ENCODE results near the gene AGTRAP. TPM values are rescaled to one million over a fixed set of nuclear protein-coding genes. Genes with fewer than 3 reads are reported as not detected.

Gene AGTRAP
- total RNA-seq, 1 experiment from 2014 or later, result 30.4 TPM

DNA sequence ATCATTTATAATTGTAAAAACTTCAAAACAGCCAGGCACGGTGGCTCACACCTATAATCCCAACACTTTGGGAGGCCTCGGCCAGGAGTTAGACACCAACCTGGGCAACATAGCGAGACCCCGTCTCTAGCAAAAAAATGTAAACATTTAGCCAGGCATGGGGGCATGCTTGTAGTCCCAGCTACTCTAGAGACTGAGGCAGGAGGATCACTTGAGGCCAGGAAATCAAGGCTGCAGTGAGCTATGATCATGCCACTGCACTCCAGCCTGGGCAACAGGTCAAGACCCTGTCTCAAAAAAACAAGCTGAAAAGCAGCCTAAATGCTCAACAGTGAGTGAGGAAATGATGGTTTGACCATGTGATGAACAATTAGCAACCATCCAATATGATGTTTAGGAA is 33.3 kb downstream of the AGTRAP start:
- no peaks in the 10 kb centered on the region for H3K9me3 Mint-ChIP-seq (ENCODE audit: low read depth, unreplicated experiment)
- no peak for DNase-seq
- H3K27ac Mint-ChIP-seq (ENCODE audit: unreplicated experiment), result no peak overlapping the region
- TF ChIP-seq CTCF (IDR thresholded peaks at IDR 0.05; ENCODE audit: unreplicated experiment), result no peak
- H3K36me3 Mint-ChIP-seq (ENCODE audit: insufficient read depth, unreplicated experiment), result no peaks in the 10 kb centered on the region
- BruUV-seq (replicated peaks), result no TSS peak
- no peaks in the 10 kb centered on the region for H3K4me1 Mint-ChIP-seq (ENCODE audit: low read depth, unreplicated experiment)
- H3K27me3 Mint-ChIP-seq (ENCODE audit: unreplicated experiment), result peaks cover under 1% of the 10 kb centered on the region
- no peak overlapping the region for H3K4me3 Mint-ChIP-seq (ENCODE audit: low read depth, unreplicated experiment)
- CTCF ChIA-PET, result interaction anchor here (0.6 kb wide), 1 partner anchor 10 kb away, joined by 4 read pairs; no protein-coding TSS in a partner anchor
- intact Hi-C loops (cut with micrococcal nuclease; ENCODE audit: unreplicated experiment), result no loop called here

DNA sequence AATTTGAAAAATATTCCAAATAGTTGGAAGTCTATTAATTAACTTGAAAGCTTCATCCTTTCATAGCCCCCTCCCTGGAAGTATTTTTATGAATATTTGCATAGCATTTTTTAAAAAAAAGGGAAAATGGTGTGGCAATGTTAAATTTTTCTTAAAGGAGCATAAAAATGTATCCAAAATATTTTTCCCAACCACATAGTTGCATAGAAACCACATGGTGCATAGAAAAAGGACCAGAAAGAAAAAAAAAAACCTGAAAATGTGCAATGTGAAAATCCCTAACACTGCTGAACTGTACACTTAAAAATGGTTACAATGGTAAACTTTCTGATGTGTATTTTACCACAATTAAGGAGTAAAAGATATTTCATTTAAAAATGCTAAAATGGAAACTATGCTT is 34.1 kb downstream of the AGTRAP start:
- Mint-ChIP-seq H3K4me3 (ENCODE audit: low read depth, unreplicated experiment) (no peak overlapping the region), H3K9me3 (ENCODE audit: low read depth, unreplicated experiment) (no peaks in the 10 kb centered on the region), H3K27ac (ENCODE audit: unreplicated experiment) (no peak overlapping the region), H3K4me1 (ENCODE audit: low read depth, unreplicated experiment) (no peaks in the 10 kb centered on the region), H3K27me3 (ENCODE audit: unreplicated experiment) (no peaks in the 10 kb centered on the region), H3K36me3 (ENCODE audit: insufficient read depth, unreplicated experiment) (no peaks in the 10 kb centered on the region)
- CTCF ChIA-PET, result interaction anchor here (0.6 kb wide), 1 partner anchor 10 kb away, joined by 4 read pairs; no protein-coding TSS in a partner anchor
- intact Hi-C loops (cut with micrococcal nuclease; ENCODE audit: unreplicated experiment), result no loop called here
- no peak for TF ChIP-seq CTCF (IDR thresholded peaks at IDR 0.05; ENCODE audit: unreplicated experiment)
- no TSS peak for BruUV-seq (replicated peaks)
- DNase-seq, result no peak

DNA sequence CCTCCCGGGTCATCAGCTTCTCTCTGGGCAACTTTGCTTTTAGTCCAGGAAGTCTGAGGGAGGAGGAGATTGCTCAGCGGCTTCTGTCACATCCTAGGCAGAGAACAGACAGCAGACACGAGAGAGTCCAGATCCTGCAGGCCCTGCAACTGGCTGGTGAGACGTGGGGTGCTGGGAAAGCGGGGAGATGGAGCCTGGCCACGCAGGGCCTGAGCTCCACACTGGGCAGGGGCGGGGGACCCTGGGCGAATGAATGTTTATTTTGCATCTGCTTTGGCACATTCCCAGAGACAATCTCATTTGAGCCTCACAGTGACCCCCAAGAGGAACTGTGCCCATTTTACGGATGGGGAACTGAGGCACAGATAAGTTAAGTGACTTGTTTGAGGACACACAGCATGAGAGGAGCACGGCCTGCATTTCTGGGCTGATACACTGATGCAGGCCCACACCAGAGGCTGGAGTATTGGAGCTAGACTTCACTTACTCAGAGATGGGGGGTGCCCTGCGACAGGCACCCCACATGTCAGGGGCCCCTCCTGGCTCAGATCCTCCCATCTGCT is 35.6 kb downstream of the AGTRAP start:
- no peak for TF ChIP-seq CTCF (IDR thresholded peaks at IDR 0.05; ENCODE audit: unreplicated experiment)
- H3K27ac Mint-ChIP-seq (ENCODE audit: unreplicated experiment), result no peak overlapping the region
- intact Hi-C loops (cut with micrococcal nuclease; ENCODE audit: unreplicated experiment), result no loop called here
- CTCF ChIA-PET, result no interaction called here
- H3K36me3 Mint-ChIP-seq (ENCODE audit: insufficient read depth, unreplicated experiment), result no peaks in the 10 kb centered on the region
- peaks cover 11% of the 10 kb centered on the region for H3K27me3 Mint-ChIP-seq (ENCODE audit: unreplicated experiment)
- no peak overlapping the region for H3K4me3 Mint-ChIP-seq (ENCODE audit: low read depth, unreplicated experiment)
- no peaks in the 10 kb centered on the region for H3K9me3 Mint-ChIP-seq (ENCODE audit: low read depth, unreplicated experiment)
- H3K4me1 Mint-ChIP-seq (ENCODE audit: low read depth, unreplicated experiment), result no peaks in the 10 kb centered on the region
- DNase-seq, result no peak
- BruUV-seq (replicated peaks), result no TSS peak

- Mint-ChIP-seq H3K36me3 (ENCODE audit: insufficient read depth, unreplicated experiment) (no peaks in the 10 kb centered on the region), H3K27ac (ENCODE audit: unreplicated experiment) (no peak overlapping the region), H3K4me1 (ENCODE audit: low read depth, unreplicated experiment) (no peaks in the 10 kb centered on the region), H3K9me3 (ENCODE audit: low read depth, unreplicated experiment) (no peaks in the 10 kb centered on the region), H3K27me3 (ENCODE audit: unreplicated experiment) (peaks cover 20% of the 10 kb centered on the region), H3K4me3 (ENCODE audit: low read depth, unreplicated experiment) (no peak overlapping the region)
- CTCF ChIA-PET, result no interaction called here
- DNase-seq, result no peak
- no TSS peak for BruUV-seq (replicated peaks)
- intact Hi-C loops (cut with micrococcal nuclease; ENCODE audit: unreplicated experiment), result no loop called here
- TF ChIP-seq CTCF (IDR thresholded peaks at IDR 0.05; ENCODE audit: unreplicated experiment), result no peak
These were observed 36.5 kb downstream of the AGTRAP start for GRCh38 chr1:11772458-11772857.
